HG03045 (cell line): Measurements from ENCODE around the gene PDLIM5.

Experiments used
- ATAC-seq: cut with Tn5 transposase; IDR thresholded peaks from one replicate; pipeline ENCODE4 v1.9.1; 2021; ENCODE audit warnings: mild to moderate bottlenecking, moderate library complexity; ENCODE audit not compliant: unreplicated experiment

The PDLIM5 gene

GRCh38 chr4:94680176-94680862, 228.6 kb downstream of the PDLIM5 start:
- ATAC-seq, result no peak

DNA sequence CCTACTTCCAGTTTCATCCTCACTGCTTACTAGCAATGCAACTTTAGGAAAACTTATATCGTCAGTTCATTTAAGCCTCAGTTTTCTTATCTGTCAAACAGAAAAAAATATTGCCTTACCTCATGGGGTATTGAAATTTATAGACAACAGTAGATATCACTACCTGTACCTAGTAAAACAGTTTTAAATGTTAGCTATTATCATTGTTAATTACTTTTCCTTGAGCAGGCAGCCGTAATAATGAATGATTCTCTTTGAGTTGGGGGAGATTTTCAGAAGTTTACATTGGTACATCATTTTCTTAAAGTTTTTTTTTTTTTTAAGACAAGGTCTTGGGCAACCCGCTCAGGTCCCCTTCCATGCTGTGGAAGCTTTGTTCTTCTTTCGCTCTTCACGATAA, 234.3 kb downstream of the PDLIM5 start:
- no peak for ATAC-seq

DNA sequence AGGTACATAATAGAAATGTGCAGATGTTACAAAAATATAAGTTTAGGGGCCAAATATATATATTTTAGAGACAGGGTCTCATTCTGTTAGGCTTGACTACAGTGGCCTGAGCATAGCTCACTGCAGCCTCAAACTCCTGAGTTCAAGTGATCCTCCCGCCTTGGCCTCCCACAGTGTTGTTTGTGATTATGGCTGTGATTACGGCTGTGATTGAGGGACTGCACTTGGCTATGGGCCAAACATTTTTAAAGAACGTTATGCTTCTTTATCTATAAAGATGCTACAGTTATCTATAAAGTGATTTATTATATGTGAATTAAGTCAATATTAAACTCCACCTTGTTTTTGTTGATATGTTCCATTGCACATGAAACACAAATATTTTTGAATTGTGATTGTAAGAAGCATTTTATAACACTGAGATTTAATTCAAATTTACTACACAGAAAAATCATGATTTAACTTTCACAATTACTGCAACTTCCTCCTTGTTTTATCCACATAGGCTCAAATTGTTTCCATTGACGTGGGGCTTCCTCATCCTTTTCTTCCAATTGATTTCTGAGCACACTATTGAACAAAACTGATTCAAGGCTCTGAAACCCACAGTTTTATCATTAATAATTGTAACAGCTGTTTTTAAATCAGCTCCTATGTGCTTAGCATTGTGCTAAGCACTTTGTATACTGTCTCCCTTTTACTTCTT, 237.6 kb downstream of the PDLIM5 start:
- ATAC-seq, result no peak

- ATAC-seq, result no peak
Measured at GRCh38 chr4:94690851-94691254, 239.1 kb downstream of the PDLIM5 start.

DNA sequence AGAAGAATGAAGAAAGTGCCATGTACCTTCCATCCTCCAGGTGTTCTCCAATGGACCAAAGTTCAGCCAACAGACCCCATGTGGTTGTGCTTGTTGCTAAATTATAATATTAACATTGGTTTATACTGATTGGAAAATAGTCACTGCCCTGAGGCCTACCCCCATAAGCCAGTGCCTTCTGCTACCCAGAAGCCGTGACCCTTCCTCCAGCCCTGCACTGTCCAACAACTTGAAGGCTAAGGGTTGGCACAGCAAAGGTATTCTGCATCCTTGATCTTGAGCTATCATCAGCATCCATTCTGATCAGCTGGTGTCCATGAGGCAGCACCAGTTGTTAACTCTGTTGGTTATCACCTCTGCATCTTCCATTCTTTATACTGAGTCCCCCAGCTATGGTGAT, 239.8 kb downstream of the PDLIM5 start:
- no peak for ATAC-seq

DNA sequence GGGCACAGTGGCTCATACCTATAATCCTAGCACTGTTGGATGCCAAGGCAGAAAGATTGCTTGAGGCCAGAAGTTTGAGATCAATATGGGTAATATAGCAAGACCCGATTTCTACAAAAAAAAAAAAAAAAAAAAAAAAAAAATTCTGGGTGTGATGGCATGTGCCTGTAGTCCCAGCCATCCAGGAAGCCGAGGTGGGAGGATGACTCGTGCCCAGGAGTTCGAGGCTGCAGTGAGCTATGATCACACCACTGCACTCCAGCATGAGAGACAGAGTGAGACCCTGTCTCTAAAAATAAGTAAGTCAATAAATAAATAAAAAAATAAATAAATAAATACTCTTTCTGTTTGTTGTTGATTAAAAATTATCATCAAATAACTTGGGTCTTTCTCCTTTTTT, 243.6 kb downstream of the PDLIM5 start:
- no peak for ATAC-seq

GRCh38 chr4:94698187-94698586, 246.4 kb downstream of the PDLIM5 start:
- ATAC-seq, result no peak

DNA sequence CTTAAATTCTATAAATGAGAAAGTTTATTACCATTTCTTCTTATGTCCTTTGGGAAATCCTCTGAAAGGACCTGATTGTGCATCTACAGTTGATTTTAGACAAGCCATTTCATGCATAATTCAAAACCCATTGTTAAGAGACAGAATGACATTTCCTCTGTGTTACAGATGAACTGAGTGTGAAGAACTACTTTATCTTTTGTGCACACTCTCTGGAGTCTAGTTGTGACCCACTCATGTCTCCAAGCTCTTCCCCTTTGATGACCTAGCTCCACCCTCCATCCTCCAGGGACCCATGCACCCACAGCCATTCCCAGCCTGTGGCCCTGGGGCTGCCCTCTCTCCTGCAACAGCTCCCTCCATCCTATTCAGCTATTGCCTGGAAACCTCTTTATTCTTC, 248.6 kb downstream of the PDLIM5 start:
- no peak for ATAC-seq

- ATAC-seq, result no peak
Measured at GRCh38 chr4:94701631-94702300, 250.0 kb downstream of the PDLIM5 start.

GRCh38 chr4:94711635-94712034, 259.9 kb downstream of the PDLIM5 start:
- ATAC-seq, result no peak

- ATAC-seq, result no peak
Measured at GRCh38 chr4:94714365-94715160, 262.8 kb downstream of the PDLIM5 start.

- ATAC-seq, result no peak
Measured at GRCh38 chr4:94715726-94716125, 264.0 kb downstream of the PDLIM5 start.
